ENCODE data around the gene EIF3J.
"Not testable (repeated sequence)": the region's sequence is repeated elsewhere in the genome, so short reads cannot be mapped to it uniquely, and the experiment has no call there.

Gene EIF3J

GRCh38 chr15:44532689-44533088 lies 4.3 kb upstream of the EIF3J start:
- H3K36me3 Mint-ChIP-seq = peaks cover 61% of the 10 kb centered on the region
- H3K4me3 Mint-ChIP-seq = no peak overlapping the region
- no peaks in the 10 kb centered on the region for H3K9me3 Mint-ChIP-seq
- DNase-seq (ENCODE audit: low spot score in 2 of 2) (no peak), ATAC-seq (no peak)
- peaks cover 15% of the 10 kb centered on the region for H3K4me1 Mint-ChIP-seq
- H3K27ac Mint-ChIP-seq = peak overlapping the region; percentile 34

GRCh38 chr15:44535092-44535491 lies 1.9 kb upstream of the EIF3J start:
- H3K4me1 Mint-ChIP-seq = peaks cover 26% of the 10 kb centered on the region
- peak overlapping the region; percentile 90 for H3K4me3 Mint-ChIP-seq
- H3K36me3 Mint-ChIP-seq = peaks cover 72% of the 10 kb centered on the region
- no peak for DNase-seq (ENCODE audit: low spot score in 2 of 2)
- H3K9me3 Mint-ChIP-seq = no peaks in the 10 kb centered on the region
- no peak for ATAC-seq
- H3K27ac Mint-ChIP-seq = peak overlapping the region; percentile 98

GRCh38 chr15:44535523-44536301 lies 1.2 kb upstream of the EIF3J start:
- Mint-ChIP-seq H3K4me3 (peak overlapping the region; percentile 90), H3K9me3 (no peaks in the 10 kb centered on the region), H3K36me3 (peaks cover 72% of the 10 kb centered on the region), H3K27ac (peak overlapping the region; percentile 98), H3K4me1 (peaks cover 32% of the 10 kb centered on the region)
- DNase-seq (ENCODE audit: low spot score in 2 of 2) (peak; percentile 17 to 61), ATAC-seq (no peak)

- peaks cover 76% of the 10 kb centered on the region for H3K36me3 Mint-ChIP-seq
- ATAC-seq = peak; percentile 80
- peak overlapping the region; percentile 90 for H3K4me3 Mint-ChIP-seq
- H3K27ac Mint-ChIP-seq = peak overlapping the region; percentile 98
- peaks cover 39% of the 10 kb centered on the region for H3K4me1 Mint-ChIP-seq
- DNase-seq (ENCODE audit: low spot score in 2 of 2) = peak in 1 of 2 donors; percentile 95
- H3K9me3 Mint-ChIP-seq = no peaks in the 10 kb centered on the region
Measured at GRCh38 chr15:44536302-44536961, 515 bp upstream of the EIF3J start.

- no peaks in the 10 kb centered on the region for H3K9me3 Mint-ChIP-seq
- H3K27ac Mint-ChIP-seq = peak overlapping the region; percentile 98
- peaks cover 53% of the 10 kb centered on the region for H3K4me1 Mint-ChIP-seq
- H3K4me3 Mint-ChIP-seq = peak overlapping the region; percentile 90
- DNase-seq (ENCODE audit: low spot score in 2 of 2) = no peak
- H3K36me3 Mint-ChIP-seq = peaks cover 90% of the 10 kb centered on the region
- ATAC-seq = no peak
Measured at GRCh38 chr15:44537735-44538240, 841 bp downstream of the EIF3J start.

GRCh38 chr15:44541282-44541958 lies 4.5 kb downstream of the EIF3J start:
- no peak for ATAC-seq
- DNase-seq (ENCODE audit: low spot score in 2 of 2) = no peak
- Mint-ChIP-seq H3K4me1 (peaks cover 50% of the 10 kb centered on the region), H3K27ac (peak overlapping the region; percentile 66), H3K9me3 (no peaks in the 10 kb centered on the region), H3K4me3 (no peak overlapping the region), H3K36me3 (peaks cover 89% of the 10 kb centered on the region)

GRCh38 chr15:44542596-44542995 lies 5.6 kb downstream of the EIF3J start:
- H3K27ac Mint-ChIP-seq = peak overlapping the region; percentile 66
- H3K4me3 Mint-ChIP-seq = no peak overlapping the region
- H3K9me3 Mint-ChIP-seq = no peaks in the 10 kb centered on the region
- DNase-seq (ENCODE audit: low spot score in 2 of 2) (no peak), ATAC-seq (no peak)
- H3K4me1 Mint-ChIP-seq = peaks cover 50% of the 10 kb centered on the region
- peaks cover 89% of the 10 kb centered on the region for H3K36me3 Mint-ChIP-seq

- Mint-ChIP-seq H3K4me3 (peak overlapping the region; percentile 25), H3K36me3 (peaks cover 89% of the 10 kb centered on the region), H3K4me1 (peaks cover 38% of the 10 kb centered on the region)
- not testable (repeated sequence) for ATAC-seq; H3K9me3 Mint-ChIP-seq; H3K27ac Mint-ChIP-seq; DNase-seq (ENCODE audit: low spot score in 2 of 2)
Measured at GRCh38 chr15:44544745-44545144, 7.8 kb downstream of the EIF3J start.

GRCh38 chr15:44545913-44546802 lies 9.2 kb downstream of the EIF3J start:
- H3K27ac Mint-ChIP-seq = peak overlapping the region; percentile 79

GRCh38 chr15:44549152-44549551 lies 12.2 kb downstream of the EIF3J start:
- not testable (repeated sequence) for H3K27ac Mint-ChIP-seq, ATAC-seq

More at GRCh38 chr15:44545913-44546802, 9.2 kb downstream of the EIF3J start:
- Mint-ChIP-seq H3K36me3 (peaks cover 89% of the 10 kb centered on the region), H3K4me1 (peaks cover 28% of the 10 kb centered on the region), H3K9me3 (no peaks in the 10 kb centered on the region), H3K4me3 (peak overlapping the region; percentile 46)
- ATAC-seq = peak; percentile 98
- DNase-seq (ENCODE audit: low spot score in 2 of 2) = peak; percentile 12 to 70

GRCh38 chr15:44550256-44550655 lies 13.3 kb downstream of the EIF3J start:
- H3K4me1 Mint-ChIP-seq = no peaks in the 10 kb centered on the region
- no peaks in the 10 kb centered on the region for H3K9me3 Mint-ChIP-seq
- peaks cover 91% of the 10 kb centered on the region for H3K36me3 Mint-ChIP-seq
- peak overlapping the region; percentile 14 for H3K27ac Mint-ChIP-seq
- DNase-seq (ENCODE audit: low spot score in 2 of 2) = no peak
- no peak for ATAC-seq
- H3K4me3 Mint-ChIP-seq = no peak overlapping the region

More at GRCh38 chr15:44549152-44549551, 12.2 kb downstream of the EIF3J start:
- not testable (repeated sequence) for H3K4me1 Mint-ChIP-seq; H3K4me3 Mint-ChIP-seq; H3K9me3 Mint-ChIP-seq; DNase-seq (ENCODE audit: low spot score in 2 of 2)
- peaks cover 89% of the 10 kb centered on the region for H3K36me3 Mint-ChIP-seq

- Mint-ChIP-seq H3K36me3 (peaks cover 96% of the 10 kb centered on the region), H3K4me1 (no peaks in the 10 kb centered on the region), H3K9me3 (no peaks in the 10 kb centered on the region), H3K4me3 (no peak overlapping the region), H3K27ac (peak overlapping the region; percentile 14)
- ATAC-seq (no peak), DNase-seq (ENCODE audit: low spot score in 2 of 2) (no peak)
Measured at GRCh38 chr15:44550734-44551133, 13.8 kb downstream of the EIF3J start.

GRCh38 chr15:44554934-44555723 lies 18.2 kb downstream of the EIF3J start:
- DNase-seq (ENCODE audit: low spot score in 2 of 2) (no peak), ATAC-seq (no peak)
- H3K9me3 Mint-ChIP-seq = no peaks in the 10 kb centered on the region
- H3K27ac Mint-ChIP-seq = peak overlapping the region; percentile 52
- no peak overlapping the region for H3K4me3 Mint-ChIP-seq
- peaks cover 100% of the 10 kb centered on the region for H3K36me3 Mint-ChIP-seq
- H3K4me1 Mint-ChIP-seq = peaks cover 8% of the 10 kb centered on the region

GRCh38 chr15:44560926-44561325 lies 24.0 kb downstream of the EIF3J start:
- not testable (repeated sequence) for ATAC-seq; H3K4me3 Mint-ChIP-seq; DNase-seq (ENCODE audit: low spot score in 2 of 2); H3K9me3 Mint-ChIP-seq
- H3K27ac Mint-ChIP-seq = peak overlapping the region; percentile 81
- H3K4me1 Mint-ChIP-seq = peaks cover 12% of the 10 kb centered on the region
- H3K36me3 Mint-ChIP-seq = peaks cover 100% of the 10 kb centered on the region
